ENCODE measurements around the gene CLEC4E.

DNA sequence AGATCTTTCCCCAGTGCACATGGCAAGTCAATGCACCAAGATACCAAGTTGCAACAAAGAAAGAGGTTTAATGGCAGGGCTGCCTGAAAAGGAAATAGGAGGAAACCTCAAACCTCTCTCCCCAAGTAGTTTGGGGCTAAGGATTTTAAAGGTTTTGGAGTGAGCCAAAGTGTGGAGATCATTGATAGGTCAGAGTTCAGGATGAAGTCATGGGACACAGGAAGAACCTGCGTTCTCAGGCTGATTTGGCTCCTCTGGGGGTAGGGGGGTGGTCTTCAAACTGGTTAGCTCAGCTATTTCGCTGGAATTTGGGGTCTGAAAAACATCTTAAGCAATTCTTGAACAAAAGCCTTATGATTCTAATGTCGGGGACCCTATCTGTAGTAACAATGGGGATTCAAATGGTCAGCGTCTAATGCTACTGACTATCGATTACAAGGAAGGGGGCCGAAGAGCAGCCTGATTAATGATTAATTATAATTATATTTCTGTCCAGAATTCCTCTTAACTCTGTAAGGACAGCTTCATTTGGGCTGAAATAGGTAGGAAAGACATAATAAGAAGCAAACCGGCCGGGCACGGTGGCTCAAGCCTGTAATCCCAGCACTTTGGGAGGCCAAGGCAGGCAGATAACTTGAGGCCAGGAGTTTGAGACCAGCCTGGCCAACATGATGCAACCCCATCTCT, 40.5 kb upstream of the CLEC4E start:
- TF ChIP-seq POLR2AphosphoS5 (IDR thresholded peaks at IDR 0.05; ENCODE audit: low read depth, low read length) (no peak), TAF1 (IDR thresholded peaks at IDR 0.05; ENCODE audit: borderline replicate concordance, insufficient read depth, low read length) (no peak), SIN3A (IDR thresholded peaks at IDR 0.05; ENCODE audit: borderline replicate concordance, insufficient read depth, low read length) (no peak), FOXP2 (optimal IDR thresholded peaks at IDR 0.05; ENCODE audit: borderline replicate concordance, extremely low read depth, extremely low read length, insufficient read depth) (no peak)
- TF ChIP-seq, protein P1, sequence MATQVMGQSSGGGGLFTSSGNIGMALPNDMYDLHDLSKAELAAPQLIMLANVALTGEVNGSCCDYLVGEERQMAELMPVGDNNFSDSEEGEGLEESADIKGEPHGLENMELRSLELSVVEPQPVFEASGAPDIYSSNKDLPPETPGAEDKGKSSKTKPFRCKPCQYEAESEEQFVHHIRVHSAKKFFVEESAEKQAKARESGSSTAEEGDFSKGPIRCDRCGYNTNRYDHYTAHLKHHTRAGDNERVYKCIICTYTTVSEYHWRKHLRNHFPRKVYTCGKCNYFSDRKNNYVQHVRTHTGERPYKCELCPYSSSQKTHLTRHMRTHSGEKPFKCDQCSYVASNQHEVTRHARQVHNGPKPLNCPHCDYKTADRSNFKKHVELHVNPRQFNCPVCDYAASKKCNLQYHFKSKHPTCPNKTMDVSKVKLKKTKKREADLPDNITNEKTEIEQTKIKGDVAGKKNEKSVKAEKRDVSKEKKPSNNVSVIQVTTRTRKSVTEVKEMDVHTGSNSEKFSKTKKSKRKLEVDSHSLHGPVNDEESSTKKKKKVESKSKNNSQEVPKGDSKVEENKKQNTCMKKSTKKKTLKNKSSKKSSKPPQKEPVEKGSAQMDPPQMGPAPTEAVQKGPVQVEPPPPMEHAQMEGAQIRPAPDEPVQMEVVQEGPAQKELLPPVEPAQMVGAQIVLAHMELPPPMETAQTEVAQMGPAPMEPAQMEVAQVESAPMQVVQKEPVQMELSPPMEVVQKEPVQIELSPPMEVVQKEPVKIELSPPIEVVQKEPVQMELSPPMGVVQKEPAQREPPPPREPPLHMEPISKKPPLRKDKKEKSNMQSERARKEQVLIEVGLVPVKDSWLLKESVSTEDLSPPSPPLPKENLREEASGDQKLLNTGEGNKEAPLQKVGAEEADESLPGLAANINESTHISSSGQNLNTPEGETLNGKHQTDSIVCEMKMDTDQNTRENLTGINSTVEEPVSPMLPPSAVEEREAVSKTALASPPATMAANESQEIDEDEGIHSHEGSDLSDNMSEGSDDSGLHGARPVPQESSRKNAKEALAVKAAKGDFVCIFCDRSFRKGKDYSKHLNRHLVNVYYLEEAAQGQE (IDR thresholded peaks at IDR 0.05; ENCODE audit: insufficient read depth in 1 of 2, low read depth in 2 of 2, low read length in 2 of 2), result no peak
